ENCODE measurements around the gene XAB2.

Gene XAB2

DNA sequence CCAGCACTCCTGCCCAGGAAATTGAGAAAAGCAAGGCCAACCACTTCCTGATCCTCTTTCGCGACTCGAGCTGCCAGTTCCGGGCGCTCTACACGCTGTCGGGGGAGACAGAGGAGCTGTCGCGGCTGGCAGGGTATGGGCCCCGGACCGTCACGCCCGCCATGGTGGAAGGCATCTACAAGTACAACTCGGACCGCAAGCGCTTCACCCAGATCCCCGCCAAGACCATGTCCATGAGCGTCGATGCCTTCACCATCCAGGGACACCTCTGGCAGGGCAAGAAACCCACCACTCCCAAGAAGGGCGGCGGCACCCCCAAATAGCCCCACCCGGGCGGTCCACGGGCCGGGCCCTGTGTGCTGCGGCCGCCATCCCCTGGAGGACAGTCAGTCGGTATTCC lies 11.6 kb downstream of the XAB2 start:
- H3K4me3 ChIP-seq (ENCODE audit: low read depth, low read length): no peak overlapping the region
- peaks cover 18% of the 10 kb centered on the region for H3K36me3 ChIP-seq (replicated peaks)
- no peak overlapping the region for H3K27ac ChIP-seq
- TF ChIP-seq, protein P1, sequence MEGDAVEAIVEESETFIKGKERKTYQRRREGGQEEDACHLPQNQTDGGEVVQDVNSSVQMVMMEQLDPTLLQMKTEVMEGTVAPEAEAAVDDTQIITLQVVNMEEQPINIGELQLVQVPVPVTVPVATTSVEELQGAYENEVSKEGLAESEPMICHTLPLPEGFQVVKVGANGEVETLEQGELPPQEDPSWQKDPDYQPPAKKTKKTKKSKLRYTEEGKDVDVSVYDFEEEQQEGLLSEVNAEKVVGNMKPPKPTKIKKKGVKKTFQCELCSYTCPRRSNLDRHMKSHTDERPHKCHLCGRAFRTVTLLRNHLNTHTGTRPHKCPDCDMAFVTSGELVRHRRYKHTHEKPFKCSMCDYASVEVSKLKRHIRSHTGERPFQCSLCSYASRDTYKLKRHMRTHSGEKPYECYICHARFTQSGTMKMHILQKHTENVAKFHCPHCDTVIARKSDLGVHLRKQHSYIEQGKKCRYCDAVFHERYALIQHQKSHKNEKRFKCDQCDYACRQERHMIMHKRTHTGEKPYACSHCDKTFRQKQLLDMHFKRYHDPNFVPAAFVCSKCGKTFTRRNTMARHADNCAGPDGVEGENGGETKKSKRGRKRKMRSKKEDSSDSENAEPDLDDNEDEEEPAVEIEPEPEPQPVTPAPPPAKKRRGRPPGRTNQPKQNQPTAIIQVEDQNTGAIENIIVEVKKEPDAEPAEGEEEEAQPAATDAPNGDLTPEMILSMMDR (IDR thresholded peaks at IDR 0.05; ENCODE audit: low read depth, low read length, missing control alignments): no peak
- in situ Hi-C loops (cut with HindIII; ENCODE audit: low pct_ligation_motif_present, low sequenced_read_pairs): no loop called here
- DNase-seq: no peak
- H3K27me3 ChIP-seq (replicated peaks): no peaks in the 10 kb centered on the region

DNA sequence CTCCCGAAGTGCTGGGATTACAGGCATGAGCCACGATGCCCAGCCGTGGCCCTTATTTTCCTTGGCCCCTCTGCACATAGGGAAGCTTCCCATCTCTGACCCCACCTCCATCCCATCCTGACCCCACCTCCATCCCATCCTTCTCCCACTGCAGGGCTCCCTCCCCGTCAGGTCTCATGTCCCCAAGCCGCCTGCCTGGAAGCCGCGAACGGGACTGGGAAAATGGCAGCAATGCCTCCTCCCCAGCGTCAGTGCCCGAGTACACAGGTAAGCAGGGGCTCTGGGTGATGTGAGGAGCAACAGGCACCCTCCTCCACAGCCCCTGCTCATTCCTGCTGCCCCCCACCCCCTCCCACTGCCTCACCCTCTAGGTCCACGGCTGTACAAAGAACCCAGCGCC lies 12.2 kb downstream of the XAB2 start:
- Histone ChIP-seq H3K27me3 (replicated peaks) (no peaks in the 10 kb centered on the region), H3K36me3 (replicated peaks) (peaks cover 12% of the 10 kb centered on the region), H3K4me3 (ENCODE audit: low read depth, low read length) (no peak overlapping the region), H3K27ac (no peak overlapping the region)
- TF ChIP-seq, protein P1 (IDR thresholded peaks at IDR 0.05; ENCODE audit: low read depth, low read length, missing control alignments): no peak
- in situ Hi-C loops (cut with HindIII; ENCODE audit: low pct_ligation_motif_present, low sequenced_read_pairs): no loop called here
- DNase-seq: no peak

DNA sequence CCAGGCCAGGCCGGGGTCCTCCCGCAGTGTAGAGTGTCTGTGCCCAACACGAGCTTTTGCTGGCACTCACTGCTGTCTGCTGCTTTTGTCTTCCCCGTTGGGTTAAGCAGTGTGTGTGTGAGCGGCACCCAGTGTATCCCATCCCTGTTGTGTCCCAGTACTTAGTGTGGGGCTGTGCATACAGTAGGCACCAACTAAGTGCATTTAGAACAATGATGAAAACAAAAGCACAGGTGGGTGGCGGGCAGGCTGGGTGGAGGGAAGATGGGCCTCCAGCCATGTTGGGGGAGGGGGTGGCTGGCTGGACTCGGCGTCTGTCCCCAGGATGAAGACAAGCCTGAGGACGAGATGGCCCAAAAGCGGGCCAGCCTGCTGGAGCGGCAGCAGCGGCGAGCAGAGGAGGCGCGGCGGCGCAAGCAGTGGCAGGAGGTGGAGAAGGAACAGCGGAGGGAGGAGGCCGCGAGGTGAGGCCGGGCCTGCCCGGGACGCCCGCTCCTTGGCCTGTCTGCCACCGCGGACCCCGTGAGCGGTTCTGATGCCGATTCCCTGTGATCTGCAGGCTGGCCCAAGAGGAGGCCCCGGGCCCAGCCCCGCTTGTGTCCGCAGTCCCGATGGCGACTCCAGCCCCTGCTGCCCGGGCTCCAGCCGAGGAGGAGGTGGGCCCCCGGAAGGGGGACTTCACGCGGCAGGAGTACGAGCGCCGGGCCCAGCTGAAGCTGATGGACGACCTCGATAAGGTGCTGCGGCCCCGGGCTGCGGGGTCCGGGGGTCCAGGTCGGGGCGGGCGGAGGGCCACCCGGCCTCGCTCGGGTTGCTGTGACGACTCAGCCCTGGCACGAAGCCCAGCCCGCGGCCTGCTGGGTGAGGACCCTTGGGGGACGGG lies 14.2 kb downstream of the XAB2 start:
- DNase-seq: no peak
- in situ Hi-C loops (cut with HindIII; ENCODE audit: low pct_ligation_motif_present, low sequenced_read_pairs): no loop called here
- Histone ChIP-seq H3K27ac (no peak overlapping the region), H3K36me3 (replicated peaks) (peaks cover 6% of the 10 kb centered on the region), H3K27me3 (replicated peaks) (no peaks in the 10 kb centered on the region), H3K4me3 (ENCODE audit: low read depth, low read length) (no peak overlapping the region)
- TF ChIP-seq, protein P1 (IDR thresholded peaks at IDR 0.05; ENCODE audit: low read depth, low read length, missing control alignments): no peak

DNA sequence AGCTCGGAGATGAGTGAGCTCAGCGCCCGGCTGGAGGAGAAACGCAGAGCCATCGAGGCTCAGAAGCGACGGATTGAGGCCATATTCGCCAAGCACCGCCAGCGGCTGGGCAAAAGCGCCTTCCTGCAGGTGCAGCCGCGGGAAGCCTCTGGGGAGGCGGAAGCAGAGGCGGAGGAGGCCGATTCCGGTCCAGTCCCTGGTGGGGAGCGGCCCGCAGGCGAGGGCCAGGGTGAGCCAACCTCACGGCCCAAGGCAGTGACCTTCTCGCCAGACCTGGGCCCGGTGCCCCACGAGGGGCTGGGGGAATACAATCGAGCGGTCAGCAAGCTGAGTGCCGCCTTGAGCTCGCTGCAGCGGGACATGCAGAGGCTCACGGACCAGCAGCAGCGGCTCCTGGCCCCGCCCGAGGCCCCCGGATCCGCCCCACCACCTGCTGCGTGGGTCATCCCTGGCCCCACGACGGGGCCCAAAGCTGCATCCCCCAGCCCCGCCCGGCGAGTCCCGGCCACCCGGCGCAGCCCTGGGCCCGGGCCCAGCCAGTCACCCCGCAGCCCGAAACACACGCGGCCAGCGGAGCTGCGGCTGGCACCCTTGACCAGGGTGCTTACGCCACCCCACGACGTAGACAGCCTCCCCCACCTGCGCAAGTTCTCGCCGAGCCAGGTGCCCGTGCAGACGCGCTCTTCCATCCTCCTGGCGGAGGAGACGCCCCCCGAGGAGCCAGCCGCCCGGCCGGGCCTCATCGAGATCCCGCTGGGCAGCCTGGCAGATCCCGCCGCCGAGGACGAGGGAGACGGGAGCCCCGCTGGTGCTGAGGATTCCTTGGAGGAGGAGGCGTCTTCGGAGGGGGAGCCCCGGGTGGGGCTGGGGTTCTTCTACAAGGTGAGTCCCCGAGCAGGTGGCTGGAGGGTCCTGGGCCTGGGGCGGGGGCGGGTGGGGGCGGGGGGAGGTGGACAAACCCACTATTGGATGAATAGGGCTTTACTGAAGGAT lies 16.8 kb downstream of the XAB2 start:
- no peak for DNase-seq
- H3K36me3 ChIP-seq (replicated peaks): no peaks in the 10 kb centered on the region
- in situ Hi-C loops (cut with HindIII; ENCODE audit: low pct_ligation_motif_present, low sequenced_read_pairs): no loop called here
- TF ChIP-seq, protein P1 (IDR thresholded peaks at IDR 0.05; ENCODE audit: low read depth, low read length, missing control alignments): no peak
- no peak overlapping the region for H3K27ac ChIP-seq
- no peaks in the 10 kb centered on the region for H3K27me3 ChIP-seq (replicated peaks)
- no peak overlapping the region for H3K4me3 ChIP-seq (ENCODE audit: low read depth, low read length)

DNA sequence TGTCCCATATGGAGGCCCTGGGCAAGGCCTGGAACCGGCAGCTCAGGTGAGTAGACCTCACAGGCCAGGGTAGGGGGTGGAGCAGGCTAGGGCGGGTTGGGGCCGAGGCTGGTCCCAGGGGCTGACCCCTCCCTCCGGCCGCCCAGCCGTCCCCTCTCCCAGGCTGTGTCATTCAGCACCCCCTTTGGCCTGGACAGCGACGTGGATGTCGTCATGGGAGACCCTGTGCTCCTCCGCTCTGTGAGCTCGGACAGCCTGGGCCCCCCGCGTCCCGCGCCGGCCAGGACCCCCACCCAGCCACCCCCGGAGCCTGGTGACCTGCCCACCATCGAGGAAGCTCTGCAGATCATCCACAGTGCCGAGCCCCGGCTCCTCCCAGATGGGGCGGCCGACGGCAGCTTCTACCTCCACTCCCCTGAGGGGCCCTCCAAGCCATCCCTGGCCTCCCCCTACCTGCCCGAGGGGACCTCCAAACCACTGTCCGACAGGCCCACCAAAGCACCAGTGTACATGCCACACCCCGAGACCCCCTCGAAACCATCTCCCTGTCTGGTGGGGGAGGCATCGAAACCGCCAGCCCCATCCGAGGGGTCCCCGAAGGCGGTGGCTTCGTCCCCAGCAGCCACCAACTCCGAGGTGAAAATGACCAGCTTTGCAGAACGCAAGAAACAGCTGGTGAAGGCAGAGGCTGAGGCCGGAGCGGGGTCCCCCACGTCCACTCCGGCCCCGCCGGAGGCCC lies 17.6 kb downstream of the XAB2 start:
- Histone ChIP-seq H3K27me3 (replicated peaks) (no peaks in the 10 kb centered on the region), H3K27ac (no peak overlapping the region), H3K4me3 (ENCODE audit: low read depth, low read length) (no peak overlapping the region), H3K36me3 (replicated peaks) (no peaks in the 10 kb centered on the region)
- DNase-seq: no peak
- in situ Hi-C loops (cut with HindIII; ENCODE audit: low pct_ligation_motif_present, low sequenced_read_pairs): no loop called here
- TF ChIP-seq, protein P1 (IDR thresholded peaks at IDR 0.05; ENCODE audit: low read depth, low read length, missing control alignments): no peak

Data from brain microvascular endothelial cell (primary cell).